CD4-positive, alpha-beta T cell treated with Interleukin-10 for 1 hour (primary cell): ENCODE data around the gene SPECC1.
"Not testable (repeated sequence)": the region's sequence is repeated elsewhere in the genome, so short reads cannot be mapped to it uniquely, and the experiment has no call there.

ENCODE experiments used
- DNase-seq: peaks from one replicate; pipeline ENCODE4 v3.0.0-alpha.2; 2020

The SPECC1 gene

GRCh38 chr17:20009302-20010098 is at the start of gene SPECC1:
Gene SPECC1, plus strand, starts transcription at chr17:20009359. Its CDS starts 87,293 bp downstream, at chr17:20096652.
- DNase-seq: peak; percentile 90

GRCh38 chr17:19962954-19963353 is 46.2 kb upstream of the SPECC1 start:
- DNase-seq: not testable (repeated sequence)

GRCh38 chr17:19973156-19973555 is 36.0 kb upstream of the SPECC1 start:
- DNase-seq: no peak

GRCh38 chr17:19975601-19976000 is 33.6 kb upstream of the SPECC1 start:
- no peak for DNase-seq

DNA sequence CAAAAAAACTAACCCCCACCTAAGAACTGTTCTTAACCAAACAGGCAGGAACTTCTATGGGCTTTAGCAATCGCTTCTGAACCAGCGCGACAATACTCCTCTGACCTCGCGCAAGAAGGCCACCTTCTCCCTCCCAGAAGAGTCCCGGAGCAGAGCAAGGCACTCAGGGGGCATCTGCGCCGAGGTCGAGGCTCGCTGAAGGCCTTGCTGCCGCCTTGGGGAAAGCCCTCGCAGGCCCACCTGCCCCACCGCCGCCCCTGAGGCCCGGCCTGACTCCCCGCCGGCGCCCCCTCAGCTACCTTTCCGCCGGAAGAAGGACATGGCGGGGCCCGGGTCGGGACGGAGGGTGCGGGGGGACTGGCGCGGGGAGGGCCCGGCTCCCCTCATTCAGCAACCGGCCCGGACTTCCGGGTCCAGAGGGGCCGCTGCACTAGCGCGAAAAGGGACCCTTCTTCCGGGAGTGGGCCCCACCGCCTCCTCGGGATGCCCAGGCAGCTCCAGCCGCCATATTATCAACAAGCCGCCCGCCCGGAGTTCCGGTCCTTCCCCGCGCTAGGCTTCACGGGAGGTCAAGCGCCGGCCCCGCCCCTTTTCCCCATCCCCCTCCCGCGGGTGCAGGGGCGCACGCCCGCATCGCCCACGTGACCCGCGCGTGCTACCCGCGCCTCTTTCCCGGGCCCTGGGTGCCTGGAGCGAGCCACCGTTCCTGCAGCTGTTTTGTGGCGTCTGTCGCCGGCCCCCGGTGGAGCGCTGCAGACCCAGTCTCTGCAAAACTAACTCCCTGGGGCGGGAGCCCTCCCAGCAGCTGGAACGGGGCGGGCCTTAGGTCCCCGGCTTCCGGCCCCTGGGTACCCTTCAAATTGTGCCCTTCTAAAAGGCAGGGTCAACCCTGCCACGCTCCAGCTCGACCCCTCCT is 31.6 kb upstream of the SPECC1 start, which contains the start of gene AKAP10:
AKAP10 (minus strand) TSS at position 536 of the 916 bp plus-strand sequence; CDS start at position 387, 149 bp downstream.
- DNase-seq: peak; percentile 93

DNA sequence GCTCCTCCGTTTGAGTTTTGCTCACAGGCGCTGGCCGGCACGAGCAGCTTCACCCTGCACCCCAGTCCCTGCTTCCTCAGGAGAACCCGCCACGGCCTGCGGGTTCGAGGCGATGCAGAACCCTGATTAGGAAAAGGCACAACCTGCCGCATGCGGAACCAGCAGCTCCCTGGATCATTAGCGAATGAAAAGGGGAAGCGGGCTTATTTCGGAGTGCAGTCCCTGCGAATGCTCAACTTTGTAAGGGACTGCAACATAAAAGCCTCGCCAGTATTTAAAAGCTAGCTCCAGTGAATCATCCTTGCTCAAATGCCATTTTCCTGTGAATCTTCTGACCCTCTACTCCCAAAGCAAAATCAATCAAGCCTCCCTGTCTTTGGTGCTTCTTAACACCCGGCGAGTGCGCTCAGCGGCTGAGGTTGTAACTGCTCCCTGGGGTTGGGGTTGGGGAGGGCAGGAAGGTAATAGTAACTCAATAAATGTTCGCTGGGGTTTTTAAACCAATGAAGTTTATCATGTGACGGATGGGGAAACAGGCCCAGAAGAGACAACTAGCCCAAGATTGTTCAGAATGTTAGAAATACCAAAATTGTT is 30.9 kb upstream of the SPECC1 start:
- DNase-seq: peak; percentile 17

- DNase-seq: no peak
Measured at GRCh38 chr17:19978805-19979211, 30.4 kb upstream of the SPECC1 start.

- DNase-seq: no peak
Measured at GRCh38 chr17:19979917-19980770, 29.0 kb upstream of the SPECC1 start.

DNA sequence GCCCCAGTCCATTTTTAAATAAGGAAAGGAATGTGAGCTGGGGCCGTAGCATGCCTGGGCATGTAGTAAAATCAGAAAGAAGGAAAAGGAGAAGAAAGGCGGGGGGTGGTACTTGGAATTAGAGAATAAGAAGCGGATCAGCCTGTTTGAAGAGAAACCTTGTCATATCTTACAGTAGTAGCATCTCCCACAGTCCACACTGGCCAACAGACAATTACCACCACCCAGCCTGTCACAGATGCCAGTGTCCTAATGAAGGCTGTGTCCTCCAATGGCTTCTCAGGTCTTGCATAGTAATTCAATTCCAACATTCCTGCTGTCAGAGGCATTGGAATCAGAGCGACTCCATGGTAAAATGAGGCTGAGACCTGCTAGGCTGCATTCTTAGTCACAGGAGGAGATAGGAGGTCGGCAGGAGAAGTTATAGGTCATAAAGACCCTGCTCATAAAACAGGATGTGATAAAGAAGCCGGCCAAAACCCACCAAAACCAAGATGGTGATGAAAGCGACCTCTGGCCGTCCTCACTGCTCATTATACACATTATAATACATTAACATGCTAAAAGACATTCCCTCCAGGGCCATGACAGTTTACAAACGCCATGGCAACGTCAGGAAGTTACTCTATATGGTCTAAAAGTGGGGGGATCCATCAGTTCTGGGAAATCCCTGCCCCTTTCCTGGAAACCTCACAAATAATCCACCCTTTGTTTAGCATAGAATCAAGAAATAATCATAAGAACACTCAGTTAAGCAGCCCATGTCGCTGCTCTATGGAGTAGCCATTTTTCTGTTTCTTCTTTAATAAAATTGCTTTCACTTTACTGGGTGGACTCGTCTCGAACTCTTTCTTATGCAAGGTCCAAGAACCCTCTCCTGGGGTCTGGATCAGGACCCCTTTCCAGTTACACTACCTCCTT is 22.0 kb upstream of the SPECC1 start:
- DNase-seq: no peak

GRCh38 chr17:19987897-19988296 is 21.3 kb upstream of the SPECC1 start:
- no peak for DNase-seq

DNA sequence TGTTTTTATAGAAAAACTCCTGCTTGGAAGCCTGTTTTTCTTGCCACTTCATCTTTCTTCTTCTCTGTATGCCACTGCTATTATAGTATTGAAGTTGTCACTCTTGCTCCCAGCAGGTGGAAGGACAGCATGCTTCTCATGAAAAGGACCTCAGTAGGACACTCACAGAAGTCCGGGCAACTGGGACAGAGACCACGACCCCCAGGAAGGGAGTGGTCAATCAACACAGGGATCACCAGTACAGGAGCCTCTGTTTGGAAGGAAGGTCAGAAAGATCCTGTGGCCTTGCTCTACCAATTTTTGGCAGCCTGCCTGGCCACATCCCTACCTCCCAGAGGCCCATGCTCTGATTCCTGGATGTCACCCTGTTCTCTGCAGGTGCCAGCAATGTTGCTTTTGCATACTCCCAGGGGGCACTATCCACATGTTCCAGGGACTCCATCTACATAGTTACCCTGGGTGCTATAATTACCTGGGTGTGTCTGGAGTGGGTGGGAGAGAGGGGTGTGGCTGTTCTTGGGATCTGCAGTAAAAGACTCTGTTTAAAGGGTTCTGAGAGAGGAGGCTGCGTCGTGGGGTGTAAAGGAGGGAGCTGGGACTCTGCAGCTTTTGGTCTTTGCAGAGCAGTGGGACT is 17.8 kb upstream of the SPECC1 start:
- no peak for DNase-seq

DNA sequence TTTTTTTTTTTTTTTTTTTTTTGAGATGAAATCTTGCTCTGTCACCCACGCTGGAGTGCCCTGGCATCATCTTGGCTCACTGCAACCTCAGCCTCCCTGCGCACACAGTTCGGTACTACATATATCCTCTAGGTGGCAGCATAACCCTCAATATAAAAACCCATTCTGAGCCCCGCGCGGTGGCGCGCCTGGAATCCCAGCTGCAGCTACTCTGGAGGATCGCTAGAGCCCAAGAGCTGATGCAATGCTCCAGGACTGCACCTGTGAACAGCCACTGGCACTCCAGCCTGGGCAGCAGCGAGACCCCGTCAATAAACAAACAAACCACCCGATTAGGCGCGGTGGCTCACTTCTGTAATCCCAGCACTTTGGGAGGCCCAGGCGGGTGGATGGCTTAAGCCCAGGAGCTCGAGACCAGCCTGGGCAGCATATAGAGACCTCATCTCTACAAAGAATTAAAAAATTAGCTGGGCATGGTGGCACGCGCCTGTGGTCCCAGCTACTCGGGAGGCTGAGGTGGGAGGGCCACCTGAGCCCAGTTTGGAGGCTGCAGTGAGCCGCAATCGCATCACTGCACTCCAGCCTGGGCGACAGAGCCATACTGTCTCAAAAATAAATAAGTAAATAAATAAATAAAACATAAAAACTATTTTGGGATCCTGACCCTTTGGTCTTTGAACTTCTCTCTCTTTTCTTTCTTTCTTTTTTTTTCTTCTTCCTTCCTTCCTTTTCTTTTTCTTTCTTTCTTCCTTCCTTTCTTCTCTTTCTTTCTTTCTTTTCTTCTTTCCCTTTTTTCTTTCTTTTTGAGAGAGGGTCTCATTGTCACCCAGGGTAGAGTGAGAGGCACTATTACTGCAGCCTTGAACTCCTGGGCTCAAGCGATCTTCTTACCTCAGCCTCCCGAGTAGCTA is 16.1 kb upstream of the SPECC1 start:
- DNase-seq: peak; percentile 82

GRCh38 chr17:19996086-19996485 is 13.1 kb upstream of the SPECC1 start:
- DNase-seq: no peak

- no peak for DNase-seq
Measured at GRCh38 chr17:19996502-19996901, 12.7 kb upstream of the SPECC1 start.

GRCh38 chr17:20008242-20009051 is 712 bp upstream of the SPECC1 start:
- DNase-seq: no peak

DNA sequence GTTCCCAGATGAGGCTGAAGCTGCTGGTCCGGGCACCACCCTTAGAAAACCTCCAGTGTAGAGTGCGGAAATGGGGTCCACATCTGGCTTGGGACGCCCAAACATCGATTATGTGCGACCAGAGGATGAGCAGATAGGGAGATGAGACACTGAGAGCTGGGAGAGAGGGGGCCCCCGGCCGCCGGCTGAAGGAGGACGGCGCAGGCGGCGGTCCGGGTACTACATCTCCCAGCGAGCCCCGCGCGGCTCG is 182 bp upstream of the SPECC1 start:
- DNase-seq: no peak

DNA sequence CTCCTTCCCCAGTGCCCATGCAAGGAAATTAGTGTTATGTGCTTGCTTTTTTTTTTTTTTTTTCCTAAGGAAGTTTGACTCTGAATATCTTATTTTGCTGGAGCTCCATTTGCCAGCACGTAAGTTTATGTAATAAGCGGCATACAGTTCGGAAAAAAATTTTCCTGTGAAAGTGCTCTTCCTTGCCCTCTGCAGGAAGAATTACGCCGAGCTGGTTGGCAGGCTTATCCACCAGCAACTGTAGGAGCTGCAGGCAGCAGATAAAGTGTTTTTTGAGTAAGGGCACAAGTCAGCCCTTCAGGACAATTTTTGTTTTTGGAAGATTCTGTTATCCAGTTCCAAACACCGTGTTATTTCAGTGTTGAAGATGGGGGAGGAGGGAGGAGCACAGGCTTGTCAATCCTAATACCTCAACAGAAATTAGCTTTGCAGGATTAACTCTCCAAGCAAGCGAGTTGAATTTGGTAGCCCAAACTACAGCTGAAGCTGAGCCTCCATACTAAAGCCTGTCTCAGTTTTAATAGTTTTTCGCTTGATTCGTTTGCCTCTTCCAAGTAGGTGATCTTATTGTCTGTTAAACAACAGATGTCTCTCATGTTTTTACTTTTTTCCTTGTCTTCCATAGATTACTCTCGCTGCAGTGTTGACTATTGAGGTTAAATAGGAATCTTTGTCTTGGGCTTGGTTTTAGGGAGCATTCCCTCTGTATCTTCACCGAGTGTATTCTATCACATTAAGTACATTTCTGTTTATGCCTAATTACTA is 1.1 kb downstream of the SPECC1 start:
- DNase-seq: peak; percentile 6

DNA sequence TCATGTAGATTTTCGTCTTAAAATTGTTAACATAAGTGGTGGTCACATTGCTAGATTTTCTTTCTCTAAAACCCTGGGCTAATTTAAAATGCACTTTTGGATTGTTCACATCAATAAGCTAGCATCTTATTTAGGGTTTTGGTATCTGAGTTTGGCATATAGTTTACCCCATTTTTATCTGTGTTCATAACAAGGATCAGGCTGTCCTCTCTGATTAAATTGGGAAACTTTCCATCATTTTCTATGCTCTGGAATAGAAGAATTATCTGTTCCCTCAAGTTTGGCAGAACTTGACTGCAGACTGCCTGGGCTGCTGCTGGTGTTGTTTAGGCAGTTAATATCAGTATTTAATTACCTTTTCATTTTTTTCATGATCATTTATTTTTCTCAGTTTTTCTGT is 1.8 kb downstream of the SPECC1 start:
- no peak for DNase-seq
